Kidney glomerular epithelial cell (primary cell): Measurements from ENCODE around the gene LCE1A.

ENCODE experiments used
- DNase-seq: peaks from one replicate; lab custom pipeline; 2025; lab: John Stamatoyannopoulos, UW

Gene LCE1A

GRCh38 chr1:152870831-152871730 lies 43.8 kb downstream of the LCE1A start:
- peak; percentile 46 for DNase-seq

- no peak for DNase-seq
Measured at GRCh38 chr1:152871731-152872126, 44.5 kb downstream of the LCE1A start.

- DNase-seq = no peak
Measured at GRCh38 chr1:152873495-152873894, 46.2 kb downstream of the LCE1A start.

- DNase-seq = no peak
Measured at GRCh38 chr1:152876827-152877226, 49.6 kb downstream of the LCE1A start.
